PC-9 (cell line): Measurements from ENCODE around the gene MIB1. TPM values are rescaled to one million over a fixed set of nuclear protein-coding genes. Genes with fewer than 3 reads are reported as not detected.

Experiments used
- BruUV-seq: library from RNA; stranded (reverse); fragments of 400-500 nt; replicated peaks from 2 replicates; lab custom pipeline; 2021; lab: Mats Ljungman, UMichigan
- CTCF ChIA-PET: fragments of 300-600 bp; sonication (Branson Sonifier 250); formaldehyde crosslinking; loops from one replicate; lab custom pipeline; 2022; ENCODE audit warnings: antibody characterized with exemption; lab: Charles Lee
- POLR2A ChIA-PET: fragments of 300-600 bp; sonication (Branson Sonifier 250); formaldehyde crosslinking; loops from one replicate; lab custom pipeline; 2022; ENCODE audit warnings: antibody characterized with exemption; ENCODE audit not compliant: unreplicated experiment; lab: Charles Lee
- DNase-seq, 2 experiments: peaks; one replicate each; pipeline versions ENCODE4 v3.0.0 to v3.0.0-alpha.2; 2015 to 2022; ENCODE audit warnings: mixed read lengths in 1 of 2
- H2AFZ ChIP-seq: fragments of 200-600 bp; sonication (generic); 2 replicates; pipeline ENCODE4 v1.8.1; 2017; ENCODE audit warnings: antibody characterized with exemption
- H3F3A ChIP-seq: fragments of 200-600 bp; sonication (generic); 2 replicates; pipeline ENCODE4 v1.8.1; 2017; ENCODE audit warnings: antibody characterized with exemption, mild to moderate bottlenecking, low read depth; ENCODE audit not compliant: insufficient read depth
- H3K27ac ChIP-seq: fragments of 200-600 bp; sonication (generic); 2 replicates; pipeline ENCODE4 v1.6.1; 2016; ENCODE audit warnings: mixed run types
- H3K27me3 ChIP-seq: fragments of 200-600 bp; sonication (generic); 2 replicates; pipeline ENCODE4 v1.6.1; 2016; ENCODE audit warnings: low read depth, mixed run types; ENCODE audit not compliant: insufficient read depth
- H3K36me3 ChIP-seq: fragments of 200-600 bp; sonication (generic); 2 replicates; pipeline ENCODE4 v1.6.1; 2016; ENCODE audit warnings: low read depth, mixed run types
- H3K4me1 ChIP-seq: fragments of 200-600 bp; sonication (generic); replicated peaks from 2 replicates; pipeline ENCODE4 v1.6.1; 2016; ENCODE audit warnings: mixed run types; ENCODE audit not compliant: insufficient read depth
- H3K4me2 ChIP-seq: fragments of 200-600 bp; sonication (generic); 2 replicates; pipeline ENCODE4 v1.6.1; 2017; ENCODE audit warnings: mixed run types
- H3K4me3 ChIP-seq: fragments of 200-600 bp; sonication (generic); 2 replicates; pipeline ENCODE4 v1.6.1; 2016; ENCODE audit warnings: mixed run types
- H3K79me2 ChIP-seq: fragments of 200-600 bp; sonication (generic); 2 replicates; pipeline ENCODE4 v1.6.1; 2017; ENCODE audit warnings: low read depth, mixed run types
- H3K9me2 ChIP-seq: fragments of 200-600 bp; sonication (generic); 2 replicates; pipeline ENCODE4 v1.8.1; 2017; ENCODE audit warnings: mild to moderate bottlenecking; ENCODE audit not compliant: insufficient read depth
- H3K9me3 ChIP-seq: fragments of 200-600 bp; sonication (generic); 2 replicates; pipeline ENCODE4 v1.8.1; 2016; ENCODE audit warnings: low read depth; ENCODE audit not compliant: insufficient read depth
- H4K20me1 ChIP-seq: fragments of 200-600 bp; sonication (generic); 2 replicates; pipeline ENCODE4 v1.8.1; 2017; ENCODE audit not compliant: insufficient read depth
- CTCF ChIP-seq: fragments of 200-600 bp; sonication (generic); conservative IDR thresholded peaks from 2 replicates; pipeline ENCODE4 v1.6.1; 2017; ENCODE audit warnings: mixed run types, antibody characterized with exemption, mild to moderate bottlenecking, moderate library complexity
- EZH2 ChIP-seq: fragments of 200-600 bp; sonication (generic); IDR thresholded peaks from 2 replicates; pipeline ENCODE4 v1.8.0; 2017; ENCODE audit warnings: antibody characterized with exemption, low read depth
- intact Hi-C: fragments of 100-400 bp; cut with micrococcal nuclease; formaldehyde crosslinking; loops from one replicate; pipeline ENCODE4 v1.10.0; 2022; ENCODE audit not compliant: unreplicated experiment
- total RNA-seq: library from RNA; stranded (reverse); gene quantifications from 2 replicates; pipeline ENCODE4 v1.2.3, GENCODE V29; 2021

The MIB1 gene
- total RNA-seq, 1 experiment from 2014 or later = 40.1 TPM

- Histone ChIP-seq H2AFZ (no peak overlapping the region), H3K27me3 (no peaks in the 10 kb centered on the region), H3K36me3 (no peaks in the 10 kb centered on the region), H4K20me1 (no peaks in the 10 kb centered on the region), H3K9me3 (no peaks in the 10 kb centered on the region), H3F3A (no peaks in the 10 kb centered on the region), H3K27ac (no peak overlapping the region), H3K4me3 (no peak overlapping the region), H3K79me2 (no peaks in the 10 kb centered on the region), H3K9me2 (no peaks in the 10 kb centered on the region), H3K4me1 (no peaks in the 10 kb centered on the region), H3K4me2 (no peak overlapping the region)
- no peak for DNase-seq
- ChIA-PET CTCF (no interaction called here), POLR2A (no interaction called here)
- intact Hi-C loops = loop anchor here (10.0 kb wide), 1 partner anchor 1066 kb away; no protein-coding TSS in a partner anchor
- no TSS peak for BruUV-seq
- TF ChIP-seq CTCF = no peak
- TF ChIP-seq EZH2 = no peak
Measured at GRCh38 chr18:21918693-21919092, 178.1 kb downstream of the MIB1 start.

Other genes starting within 250 kb of the MIB1 start
- 10.8 and 11.3 TPM in 2 replicates for gene ESCO1, start 140.1 kb upstream of the MIB1 start, total RNA-seq
- gene SNRPD1, start 128.5 kb upstream of the MIB1 start, total RNA-seq = 56.0 and 57.6 TPM in 2 replicates
- gene ABHD3, start 36.0 kb upstream of the MIB1 start, total RNA-seq = 23.4 and 33.7 TPM in 2 replicates